ENCODE measurements around the gene HOXD13. TPM values are rescaled to one million over a fixed set of nuclear protein-coding genes. Genes with fewer than 3 reads are reported as not detected.
A peak's percentile ranks its signal among the peaks of the same experiment; 100 is the strongest.

HOXD13 gene
- total RNA-seq, 1 donor from 2014 or later, result not detected

DNA sequence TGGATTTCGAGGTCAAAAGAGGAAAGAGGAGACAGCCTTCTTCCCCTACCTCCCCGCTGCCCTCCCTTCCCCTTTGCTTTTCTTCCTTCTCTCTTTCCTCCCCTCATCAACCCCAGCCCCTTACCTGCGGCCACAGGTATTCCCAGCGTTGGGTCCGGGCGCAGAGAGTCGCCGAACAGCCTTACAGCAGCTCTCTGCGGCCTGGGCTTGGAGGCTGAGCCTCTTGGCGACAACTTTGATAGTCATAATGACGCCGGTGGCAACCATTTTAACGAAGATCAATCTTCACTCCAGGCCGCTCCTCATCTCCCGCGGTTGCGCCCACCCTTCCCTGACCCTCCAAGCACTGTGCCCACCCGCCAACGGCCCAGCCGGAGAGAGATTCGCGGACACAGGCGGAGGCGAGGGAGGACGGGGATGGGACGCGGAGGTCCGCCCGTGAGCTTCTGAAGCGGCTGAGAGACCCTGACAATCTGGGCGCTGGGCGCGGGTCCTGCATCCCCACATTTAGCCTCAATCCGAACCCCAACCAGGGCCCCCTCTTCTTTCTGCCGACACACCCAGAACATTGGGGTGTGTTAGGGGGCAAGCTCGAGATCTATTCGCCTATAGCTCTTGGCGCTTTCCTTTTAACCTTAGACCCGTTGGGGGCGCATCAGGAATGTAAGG is 7.3 kb upstream of the HOXD13 start:
- peaks cover 6% of the 10 kb centered on the region for H3K9me3 ChIP-seq (replicated peaks)
- H3K4me3 ChIP-seq, result no peak overlapping the region
- DNase-seq, result no peak
- TF ChIP-seq, protein P1, sequence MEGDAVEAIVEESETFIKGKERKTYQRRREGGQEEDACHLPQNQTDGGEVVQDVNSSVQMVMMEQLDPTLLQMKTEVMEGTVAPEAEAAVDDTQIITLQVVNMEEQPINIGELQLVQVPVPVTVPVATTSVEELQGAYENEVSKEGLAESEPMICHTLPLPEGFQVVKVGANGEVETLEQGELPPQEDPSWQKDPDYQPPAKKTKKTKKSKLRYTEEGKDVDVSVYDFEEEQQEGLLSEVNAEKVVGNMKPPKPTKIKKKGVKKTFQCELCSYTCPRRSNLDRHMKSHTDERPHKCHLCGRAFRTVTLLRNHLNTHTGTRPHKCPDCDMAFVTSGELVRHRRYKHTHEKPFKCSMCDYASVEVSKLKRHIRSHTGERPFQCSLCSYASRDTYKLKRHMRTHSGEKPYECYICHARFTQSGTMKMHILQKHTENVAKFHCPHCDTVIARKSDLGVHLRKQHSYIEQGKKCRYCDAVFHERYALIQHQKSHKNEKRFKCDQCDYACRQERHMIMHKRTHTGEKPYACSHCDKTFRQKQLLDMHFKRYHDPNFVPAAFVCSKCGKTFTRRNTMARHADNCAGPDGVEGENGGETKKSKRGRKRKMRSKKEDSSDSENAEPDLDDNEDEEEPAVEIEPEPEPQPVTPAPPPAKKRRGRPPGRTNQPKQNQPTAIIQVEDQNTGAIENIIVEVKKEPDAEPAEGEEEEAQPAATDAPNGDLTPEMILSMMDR (IDR thresholded peaks at IDR 0.05; ENCODE audit: borderline replicate concordance), result no peak
- H3K27me3 ChIP-seq (ENCODE audit: low read depth), result peaks cover 100% of the 10 kb centered on the region
- H3K4me1 ChIP-seq, result peaks cover 51% of the 10 kb centered on the region
- H3K27ac ChIP-seq (replicated peaks), result no peak overlapping the region
- no peaks in the 10 kb centered on the region for H3K36me3 ChIP-seq
- intact Hi-C loops (cut with micrococcal nuclease), result loop anchor here (5.0 kb wide), 1 partner anchor 398 kb away; no protein-coding TSS in a partner anchor

DNA sequence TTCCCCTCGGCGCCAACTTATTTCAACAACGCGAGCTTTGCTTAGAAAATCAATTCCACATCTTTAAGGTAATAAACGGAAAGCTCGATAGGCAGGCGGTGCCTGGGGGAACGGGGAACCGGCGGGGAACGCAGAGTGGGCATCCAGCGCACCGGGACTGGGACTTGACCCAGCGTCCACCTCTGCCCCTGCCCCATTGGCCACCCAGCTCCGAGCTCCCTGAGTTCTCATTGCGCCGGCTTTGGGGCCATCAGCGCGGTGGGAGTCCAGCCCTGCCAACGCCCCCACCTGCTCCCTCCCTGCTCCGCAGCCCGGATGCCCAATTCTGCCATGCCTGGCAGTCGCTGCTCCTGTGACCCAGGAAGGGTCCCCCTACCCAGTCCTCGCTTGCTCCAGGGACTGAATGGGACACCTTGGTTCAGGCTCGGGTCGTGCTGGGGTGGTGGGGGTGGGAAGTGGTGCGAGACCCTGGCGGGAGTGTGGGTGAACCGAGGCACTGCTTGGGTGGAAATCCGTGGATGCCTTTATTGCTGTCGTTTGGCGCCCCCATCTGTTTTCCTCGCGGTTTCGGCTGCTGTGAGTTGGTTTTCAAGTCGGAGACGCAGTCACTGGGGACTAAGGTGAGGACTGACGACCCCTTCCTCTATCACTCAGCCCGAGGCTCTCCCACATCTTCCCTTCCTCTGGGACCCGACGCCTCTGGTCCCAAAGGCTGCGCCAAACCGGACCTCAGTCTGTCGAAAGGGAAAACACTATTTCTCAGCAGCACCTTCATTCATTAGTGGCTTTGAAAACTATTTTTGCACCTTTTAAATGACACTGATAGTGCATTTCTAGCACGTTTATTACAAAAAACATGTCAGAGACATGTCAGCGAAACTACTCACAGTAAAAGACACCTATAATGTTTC is 6.4 kb upstream of the HOXD13 start:
- no peaks in the 10 kb centered on the region for H3K36me3 ChIP-seq
- no peak overlapping the region for H3K27ac ChIP-seq (replicated peaks)
- H3K4me1 ChIP-seq, result peaks cover 45% of the 10 kb centered on the region
- H3K9me3 ChIP-seq (replicated peaks), result peaks cover 6% of the 10 kb centered on the region
- peak overlapping the region; percentile 31 for H3K4me3 ChIP-seq
- peaks cover 100% of the 10 kb centered on the region for H3K27me3 ChIP-seq (ENCODE audit: low read depth)
- intact Hi-C loops (cut with micrococcal nuclease), result loop anchor here (5.0 kb wide), 1 partner anchor 399 kb away; no protein-coding TSS in a partner anchor
- no peak for DNase-seq
- TF ChIP-seq, protein P1 (IDR thresholded peaks at IDR 0.05; ENCODE audit: borderline replicate concordance), result peak; percentile 60

DNA sequence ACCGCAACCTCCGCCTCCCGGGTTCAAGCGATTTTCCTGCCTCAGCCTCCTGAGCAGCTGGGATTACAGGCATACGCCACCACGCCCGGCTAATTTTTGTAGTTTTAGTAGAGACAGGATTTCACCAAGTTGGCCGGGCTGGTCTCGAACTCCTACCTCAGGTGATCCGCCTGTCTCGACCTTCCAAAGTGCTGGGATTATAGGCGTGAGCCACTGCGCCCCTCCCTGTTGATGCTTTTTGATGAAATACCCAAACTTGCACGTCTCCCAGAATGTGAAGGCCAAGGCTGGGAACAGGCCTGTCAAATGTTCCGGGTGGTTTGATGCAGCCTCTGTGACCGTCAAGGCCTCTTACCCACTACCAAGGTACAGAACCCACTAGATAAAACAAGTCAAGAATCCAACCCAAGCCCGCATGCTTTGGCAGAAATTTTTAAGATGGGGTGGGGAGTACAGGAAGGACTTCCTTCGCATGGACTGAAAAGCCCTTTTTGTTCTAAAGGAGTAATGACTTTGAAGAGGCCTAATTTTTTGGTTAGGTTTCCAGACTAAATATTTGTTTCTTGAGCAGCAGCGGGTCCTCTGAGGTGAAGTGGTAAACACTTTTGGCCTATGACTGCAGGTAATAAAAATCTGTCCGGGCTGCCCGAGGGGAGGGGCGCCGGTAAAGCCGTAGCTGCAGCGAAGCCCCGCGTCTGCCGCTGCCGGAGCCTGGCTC is 5.0 kb upstream of the HOXD13 start:
- no peak overlapping the region for H3K27ac ChIP-seq (replicated peaks)
- TF ChIP-seq, protein P1 (IDR thresholded peaks at IDR 0.05; ENCODE audit: borderline replicate concordance), result no peak
- no peaks in the 10 kb centered on the region for H3K9me3 ChIP-seq (replicated peaks)
- peaks cover 100% of the 10 kb centered on the region for H3K27me3 ChIP-seq (ENCODE audit: low read depth)
- no peaks in the 10 kb centered on the region for H3K36me3 ChIP-seq
- H3K4me3 ChIP-seq, result peak overlapping the region; percentile 55
- intact Hi-C loops (cut with micrococcal nuclease), result loop anchor here (5.0 kb wide), 1 partner anchor 400 kb away; no protein-coding TSS in a partner anchor
- DNase-seq, result no peak
- H3K4me1 ChIP-seq, result peaks cover 41% of the 10 kb centered on the region

DNA sequence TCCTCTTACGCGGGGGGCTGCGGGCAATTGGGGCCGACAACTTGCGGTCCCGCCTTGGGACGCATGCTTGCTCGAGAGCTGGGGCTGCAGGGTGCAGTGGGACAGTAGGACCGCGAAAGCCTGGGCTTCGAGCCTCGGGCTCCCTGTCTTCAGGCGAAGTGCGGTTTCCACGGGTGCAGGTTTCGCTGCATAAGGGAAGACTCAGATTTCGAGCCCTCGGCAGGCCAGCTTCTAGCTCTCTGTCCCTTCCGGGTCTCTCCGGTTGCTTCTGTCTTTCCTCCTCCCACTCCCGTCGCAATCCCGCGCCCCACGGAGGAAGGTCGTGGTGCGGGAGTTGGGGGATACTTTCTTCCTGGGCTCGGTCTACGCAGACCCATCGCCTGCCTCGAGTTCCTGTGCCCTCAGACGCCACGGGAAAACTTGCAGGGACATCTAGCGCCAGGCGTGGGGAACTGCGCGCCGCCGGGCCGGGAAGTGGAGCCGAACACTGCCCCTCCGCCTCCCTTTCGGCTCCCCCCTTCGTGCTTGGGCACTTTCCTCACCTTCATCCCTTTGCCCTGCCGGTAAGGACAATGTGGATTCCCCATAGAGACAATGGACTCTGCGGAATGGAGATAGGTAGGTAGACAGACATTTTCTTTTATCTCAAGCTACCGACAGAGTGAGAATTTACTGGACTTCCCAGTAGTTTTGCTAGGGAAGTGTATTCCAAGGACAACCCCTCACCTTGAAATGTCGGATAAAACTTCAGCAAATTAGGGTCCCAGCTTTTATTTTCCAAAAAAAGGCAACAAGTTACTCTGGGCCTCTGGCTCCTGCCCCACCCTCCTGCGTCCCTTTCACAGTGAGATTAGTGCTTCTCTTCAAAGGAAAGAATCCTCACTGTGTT is 4.2 kb upstream of the HOXD13 start:
- Histone ChIP-seq H3K36me3 (no peaks in the 10 kb centered on the region), H3K4me1 (peaks cover 43% of the 10 kb centered on the region), H3K27ac (replicated peaks) (no peak overlapping the region), H3K4me3 (peak overlapping the region; percentile 55), H3K27me3 (ENCODE audit: low read depth) (peaks cover 100% of the 10 kb centered on the region), H3K9me3 (replicated peaks) (no peaks in the 10 kb centered on the region)
- TF ChIP-seq, protein P1 (IDR thresholded peaks at IDR 0.05; ENCODE audit: borderline replicate concordance), result peak; percentile 82
- peak; percentile 53 for DNase-seq
- intact Hi-C loops (cut with micrococcal nuclease), result loop anchor here (5.0 kb wide), 1 partner anchor 401 kb away; no protein-coding TSS in a partner anchor

Data from left ventricle myocardium inferior (tissue), 1 donor.